ENCODE results near the gene BMP6.

- TF ChIP-seq, protein P1, sequence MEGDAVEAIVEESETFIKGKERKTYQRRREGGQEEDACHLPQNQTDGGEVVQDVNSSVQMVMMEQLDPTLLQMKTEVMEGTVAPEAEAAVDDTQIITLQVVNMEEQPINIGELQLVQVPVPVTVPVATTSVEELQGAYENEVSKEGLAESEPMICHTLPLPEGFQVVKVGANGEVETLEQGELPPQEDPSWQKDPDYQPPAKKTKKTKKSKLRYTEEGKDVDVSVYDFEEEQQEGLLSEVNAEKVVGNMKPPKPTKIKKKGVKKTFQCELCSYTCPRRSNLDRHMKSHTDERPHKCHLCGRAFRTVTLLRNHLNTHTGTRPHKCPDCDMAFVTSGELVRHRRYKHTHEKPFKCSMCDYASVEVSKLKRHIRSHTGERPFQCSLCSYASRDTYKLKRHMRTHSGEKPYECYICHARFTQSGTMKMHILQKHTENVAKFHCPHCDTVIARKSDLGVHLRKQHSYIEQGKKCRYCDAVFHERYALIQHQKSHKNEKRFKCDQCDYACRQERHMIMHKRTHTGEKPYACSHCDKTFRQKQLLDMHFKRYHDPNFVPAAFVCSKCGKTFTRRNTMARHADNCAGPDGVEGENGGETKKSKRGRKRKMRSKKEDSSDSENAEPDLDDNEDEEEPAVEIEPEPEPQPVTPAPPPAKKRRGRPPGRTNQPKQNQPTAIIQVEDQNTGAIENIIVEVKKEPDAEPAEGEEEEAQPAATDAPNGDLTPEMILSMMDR (IDR thresholded peaks at IDR 0.05; ENCODE audit: extremely low read depth in 1 of 2, insufficient read depth in 1 of 2, low read depth in 1 of 2, low read length in 2 of 2) = no peak
- TF ChIP-seq POLR2A (IDR thresholded peaks at IDR 0.05; ENCODE audit: low read depth, low read length) (peak; percentile 72), EZH2 (IDR thresholded peaks at IDR 0.05; ENCODE audit: borderline replicate concordance, low read depth, low read length, severe bottlenecking) (no peak), FOS (IDR thresholded peaks at IDR 0.05; ENCODE audit: borderline replicate concordance, insufficient read depth, low read length) (no peak), POLR2AphosphoS5 (IDR thresholded peaks at IDR 0.05; ENCODE audit: insufficient read depth, low read depth, low read length) (no peak), MYC (IDR thresholded peaks at IDR 0.05; ENCODE audit: low read depth, low read length) (no peak), JUN (IDR thresholded peaks at IDR 0.05; ENCODE audit: borderline replicate concordance, insufficient read depth, insufficient read length, low read depth) (no peak)
- TF ChIP-seq, protein P2, sequence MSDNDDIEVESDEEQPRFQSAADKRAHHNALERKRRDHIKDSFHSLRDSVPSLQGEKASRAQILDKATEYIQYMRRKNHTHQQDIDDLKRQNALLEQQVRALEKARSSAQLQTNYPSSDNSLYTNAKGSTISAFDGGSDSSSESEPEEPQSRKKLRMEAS (IDR thresholded peaks at IDR 0.05; ENCODE audit: insufficient read depth, insufficient read length) = no peak
Measured at GRCh38 chr6:7732228-7732627, 6.3 kb downstream of the BMP6 start.

Measured in endothelial cell of umbilical vein (primary cell).